Right cardiac atrium (tissue), 5 donors: Measurements from ENCODE around the gene SLC9A9. TPM values are rescaled to one million over a fixed set of nuclear protein-coding genes. Genes with fewer than 3 reads are reported as not detected.
A peak's percentile ranks its signal among the peaks of the same experiment; 100 is the strongest.
"Not testable (repeated sequence)": the region's sequence is repeated elsewhere in the genome, so short reads cannot be mapped to it uniquely, and the experiment has no call there.

Source experiments
- ATAC-seq, 2 donors: fragments of 200-7000 bp; cut with Tn5 transposase; one replicate each; pipeline versions ENCODE4 v1.8.0 to v1.9.1; 2020; ENCODE audit warnings: moderate library complexity in 2 of 2, mild to moderate bottlenecking in 1 of 2
- DNase-seq, 3 donors: peaks; one replicate each; pipeline ENCODE4 v3.0.0-alpha.2; 2020
- H3K27ac ChIP-seq: one replicate; pipeline ENCODE4 v1.5.1; 2013; ENCODE audit warnings: mild to moderate bottlenecking, low read length, control low read depth, moderate library complexity
- H3K27me3 ChIP-seq: one replicate; pipeline ENCODE4 v1.6.1; 2013; ENCODE audit not compliant: control insufficient read depth, insufficient read depth
- H3K4me1 ChIP-seq: one replicate; pipeline ENCODE4 v1.6.1; 2013; ENCODE audit warnings: low read length; ENCODE audit not compliant: control insufficient read depth, insufficient read depth
- H3K4me3 ChIP-seq: one replicate; pipeline ENCODE4 v1.5.1; 2013; ENCODE audit warnings: low read length, control low read depth
- H3K9me3 ChIP-seq: one replicate; pipeline ENCODE4 v1.6.1; 2013; ENCODE audit warnings: low read length; ENCODE audit not compliant: control insufficient read depth
- WGBS: extraction: QIAGEN DNeasy Blood & Tissue Kit; methylation state at CpG from one replicate; pipeline ENCODE4 v1.1.7; 2013; 5-methylcytosine and 5-hydroxymethylcytosine counted together
- intact Hi-C, 4 donors: fragments of 100-400 bp; cut with DNase I; formaldehyde crosslinking; loops; one replicate each; pipeline versions ENCODE4 v1.11.0 to v1.14.0; 2022 to 2023
- polyA plus RNA-seq: library from polyadenylated mRNA; stranded (reverse); fragments of 200-250 nt; gene quantifications from one replicate; pipeline ENCODE4 v1.2.3, GENCODE V29; 2013
- total RNA-seq, 4 donors: library from RNA; stranded (reverse); fragmentation: NEBNext Ultra II Directional; extraction: Animal tissue kit (Norgen Biotek cat#: 25700); gene quantifications; one replicate each; pipeline ENCODE4 v1.2.1, GENCODE V29; 2021
- donor health status: healthy with polysubstance abuse.
- donor health status: DM: no; HTN: yes; CAD: no.
- donor health status: DM: no; HTN: no; CAD: no.
- donor health status: DM: no; HTN: yes; CAD: no; lungs with severe emphysema.
- donor health status: DM: yes; HTN: yes; CAD: no.

SLC9A9 gene
- total and polyA plus RNA-seq, 5 donors: 3.6 to 14.9 (median 9.2) TPM

- no peak overlapping the region for H3K27ac ChIP-seq
- no peaks in the 10 kb centered on the region for H3K27me3 ChIP-seq
Observed at GRCh38 chr3:143875546-143875945, 27.3 kb upstream of the SLC9A9 start.

GRCh38 chr3:143873553-143873952 is 25.3 kb upstream of the SLC9A9 start:
- DNase-seq, H3K27ac ChIP-seq, ATAC-seq, H3K4me1 ChIP-seq, H3K9me3 ChIP-seq, H3K27me3 ChIP-seq, H3K4me3 ChIP-seq, intact Hi-C loops: not testable (repeated sequence)
- 96% methylated on average over 5 of the region's 5 CpGs for WGBS

More at GRCh38 chr3:143875546-143875945, 27.3 kb upstream of the SLC9A9 start:
- DNase-seq: no peak
- peaks cover 1% of the 10 kb centered on the region for H3K4me1 ChIP-seq
- intact Hi-C loops: no loop called here
- H3K4me3 ChIP-seq: no peak overlapping the region
- ATAC-seq: peak; percentile 68 to 81
- H3K9me3 ChIP-seq: no peaks in the 10 kb centered on the region

GRCh38 chr3:143865302-143865701 is 17.0 kb upstream of the SLC9A9 start:
- no peak for DNase-seq
- Histone ChIP-seq H3K27ac (no peak overlapping the region), H3K27me3 (no peaks in the 10 kb centered on the region), H3K4me3 (no peak overlapping the region), H3K9me3 (no peaks in the 10 kb centered on the region), H3K4me1 (no peaks in the 10 kb centered on the region)
- intact Hi-C loops: no loop called here
- WGBS: 63% methylated on average over 1 of the region's 1 CpG
- ATAC-seq: no peak

- intact Hi-C loops: no loop called here
Observed at GRCh38 chr3:143859465-143860203, 11.4 kb upstream of the SLC9A9 start.

GRCh38 chr3:143856252-143856970 is 8.1 kb upstream of the SLC9A9 start:
- intact Hi-C loops: no loop called here
- ATAC-seq (no peak), DNase-seq (no peak)
- Histone ChIP-seq H3K4me1 (no peaks in the 10 kb centered on the region), H3K9me3 (no peaks in the 10 kb centered on the region), H3K27ac (no peak overlapping the region), H3K27me3 (no peaks in the 10 kb centered on the region), H3K4me3 (no peak overlapping the region)
- 73% methylated on average over 9 of the region's 9 CpGs for WGBS

More at GRCh38 chr3:143859465-143860203, 11.4 kb upstream of the SLC9A9 start:
- no peak overlapping the region for H3K27ac ChIP-seq
- no peaks in the 10 kb centered on the region for H3K9me3 ChIP-seq
- no peaks in the 10 kb centered on the region for H3K4me1 ChIP-seq
- ATAC-seq (no peak), DNase-seq (no peak)
- WGBS: 93% methylated on average over 3 of the region's 3 CpGs
- H3K27me3 ChIP-seq: no peaks in the 10 kb centered on the region
- no peak overlapping the region for H3K4me3 ChIP-seq

GRCh38 chr3:143855183-143855582 is 6.9 kb upstream of the SLC9A9 start:
- H3K27ac ChIP-seq: no peak overlapping the region
- no peak for ATAC-seq

GRCh38 chr3:143851331-143852017 is 3.2 kb upstream of the SLC9A9 start:
- H3K4me3 ChIP-seq: no peak overlapping the region
- no peaks in the 10 kb centered on the region for H3K27me3 ChIP-seq
- DNase-seq (no peak), ATAC-seq (no peak)
- no peaks in the 10 kb centered on the region for H3K9me3 ChIP-seq
- H3K4me1 ChIP-seq: no peaks in the 10 kb centered on the region
- 91% methylated on average over 5 of the region's 5 CpGs for WGBS
- H3K27ac ChIP-seq: no peak overlapping the region
- intact Hi-C loops: no loop called here

More at GRCh38 chr3:143855183-143855582, 6.9 kb upstream of the SLC9A9 start:
- Histone ChIP-seq H3K9me3 (no peaks in the 10 kb centered on the region), H3K4me1 (no peaks in the 10 kb centered on the region), H3K27me3 (no peaks in the 10 kb centered on the region), H3K4me3 (no peak overlapping the region)
- DNase-seq: no peak
- intact Hi-C loops: no loop called here
- WGBS: 85% methylated on average over 3 of the region's 3 CpGs

GRCh38 chr3:143850877-143851276 is 2.6 kb upstream of the SLC9A9 start:
- H3K27me3 ChIP-seq: no peaks in the 10 kb centered on the region
- no peak overlapping the region for H3K27ac ChIP-seq
- peaks cover 1% of the 10 kb centered on the region for H3K4me1 ChIP-seq
- H3K9me3 ChIP-seq: no peaks in the 10 kb centered on the region
- intact Hi-C loops: no loop called here
- no peak overlapping the region for H3K4me3 ChIP-seq
- DNase-seq (no peak), ATAC-seq (no peak)

GRCh38 chr3:143849854-143850549 is 1.7 kb upstream of the SLC9A9 start:
- ATAC-seq: peak; percentile 61 to 78
- no peak overlapping the region for H3K27ac ChIP-seq
- intact Hi-C loops: no loop called here

GRCh38 chr3:143848704-143849103 is 436 bp upstream of the SLC9A9 start:
- DNase-seq (no peak), ATAC-seq (no peak)
- H3K27me3 ChIP-seq: no peaks in the 10 kb centered on the region
- 56% methylated on average over 2 of the region's 2 CpGs for WGBS
- peak overlapping the region; percentile 96 for H3K4me3 ChIP-seq
- no peaks in the 10 kb centered on the region for H3K9me3 ChIP-seq
- intact Hi-C loops: no loop called here
- H3K27ac ChIP-seq: no peak overlapping the region
- peaks cover 1% of the 10 kb centered on the region for H3K4me1 ChIP-seq

More at GRCh38 chr3:143849854-143850549, 1.7 kb upstream of the SLC9A9 start:
- no peaks in the 10 kb centered on the region for H3K9me3 ChIP-seq
- H3K4me1 ChIP-seq: peaks cover 1% of the 10 kb centered on the region
- H3K27me3 ChIP-seq: no peaks in the 10 kb centered on the region
- DNase-seq: no peak
- 26% methylated on average over 4 of the region's 4 CpGs for WGBS
- no peak overlapping the region for H3K4me3 ChIP-seq
